ENCODE data around the gene CLGN.
"Not testable (repeated sequence)": the region's sequence is repeated elsewhere in the genome, so short reads cannot be mapped to it uniquely, and the experiment has no call there.

Gene CLGN

DNA sequence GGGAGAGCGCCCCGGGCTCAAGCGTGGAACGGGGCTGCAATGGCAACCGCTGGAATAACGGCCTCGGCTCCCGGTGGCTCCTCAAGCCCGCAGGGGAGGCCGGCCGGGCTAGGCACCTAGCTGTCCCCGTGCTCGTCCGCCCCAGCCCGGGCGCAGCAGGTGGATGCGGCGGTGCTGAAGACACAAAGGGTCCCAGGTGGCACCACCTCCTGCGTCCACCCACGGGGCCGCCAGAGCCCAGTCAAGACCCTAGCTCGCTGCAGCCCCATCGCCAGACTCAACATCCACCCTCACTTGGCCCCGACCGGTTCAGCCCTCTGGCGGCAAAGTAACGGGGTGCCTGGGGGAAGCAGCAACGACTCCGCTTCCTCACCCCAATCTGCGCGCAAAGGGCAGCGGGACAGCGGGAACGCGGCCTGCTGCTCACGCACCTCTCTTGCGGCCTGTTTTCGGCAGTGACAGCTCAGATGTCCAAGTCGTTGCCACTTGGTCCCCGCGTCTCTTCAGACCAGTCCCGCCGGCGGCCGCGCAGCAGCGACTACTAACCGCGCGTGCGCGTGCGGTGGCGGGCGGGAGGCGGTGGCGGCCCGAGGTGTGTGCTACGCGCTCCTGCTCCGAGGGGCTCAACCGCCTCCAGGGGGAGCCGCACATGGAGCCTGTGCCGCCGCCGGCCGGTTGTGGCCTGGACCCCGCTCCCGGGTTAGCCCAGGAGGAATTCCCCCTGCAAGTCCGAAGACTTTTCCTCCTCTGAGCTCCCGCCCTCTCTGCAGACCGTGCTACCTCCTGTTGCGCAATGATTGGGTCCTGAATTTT, at the start of gene CLGN:
TSS of gene CLGN (minus strand) at position 543 of the 813 bp plus-strand sequence. CDS start 14,570 bp downstream, outside the sequence.
- peak; percentile 61 for DNase-seq (ENCODE audit: low read depth, low spot score)
- Histone ChIP-seq H3K4me1 (ENCODE audit: control insufficient read depth, insufficient read depth, low read length) (no peaks in the 10 kb centered on the region), H3K27me3 (ENCODE audit: control insufficient read depth, insufficient read depth, low read length) (no peaks in the 10 kb centered on the region), H3K27ac (ENCODE audit: low read length) (no peak within 1 kb of the TSS), H3K9me3 (ENCODE audit: control insufficient read depth, insufficient read depth, low read length) (no peaks in the 10 kb centered on the region), H3K36me3 (ENCODE audit: control insufficient read depth, insufficient read depth, low read length) (no peaks in the 10 kb centered on the region), H3K4me3 (ENCODE audit: low read length) (peak within 1 kb of the TSS; percentile 55)
- no CpG with 5 or more reads among the region's 73 CpGs for WGBS (ENCODE audit: insufficient coverage, insufficient read length)

- DNase-seq (ENCODE audit: low read depth, low spot score), result no peak
- no peak overlapping the region for H3K4me3 ChIP-seq (ENCODE audit: low read length)
- WGBS (ENCODE audit: insufficient coverage, insufficient read length), result no CpG with 5 or more reads among the region's 2 CpGs
- no peaks in the 10 kb centered on the region for H3K9me3 ChIP-seq (ENCODE audit: control insufficient read depth, insufficient read depth, low read length)
- H3K4me1 ChIP-seq (ENCODE audit: control insufficient read depth, insufficient read depth, low read length), result no peaks in the 10 kb centered on the region; the same call in 1 of the 2 replicates
- H3K27me3 ChIP-seq (ENCODE audit: control insufficient read depth, insufficient read depth, low read length), result no peaks in the 10 kb centered on the region
- no peaks in the 10 kb centered on the region for H3K36me3 ChIP-seq (ENCODE audit: control insufficient read depth, insufficient read depth, low read length)
- H3K27ac ChIP-seq (ENCODE audit: low read length), result no peak overlapping the region
These were observed 44.7 kb upstream of the CLGN start for GRCh38 chr4:140472156-140472555.

GRCh38 chr4:140469791-140470733, 42.6 kb upstream of the CLGN start:
- Histone ChIP-seq H3K4me1 (ENCODE audit: control insufficient read depth, insufficient read depth, low read length) (no peaks in the 10 kb centered on the region; the same call in 1 of the 2 replicates), H3K4me3 (ENCODE audit: low read length) (no peak overlapping the region), H3K27ac (ENCODE audit: low read length) (no peak overlapping the region), H3K27me3 (ENCODE audit: control insufficient read depth, insufficient read depth, low read length) (no peaks in the 10 kb centered on the region), H3K36me3 (ENCODE audit: control insufficient read depth, insufficient read depth, low read length) (no peaks in the 10 kb centered on the region), H3K9me3 (ENCODE audit: control insufficient read depth, insufficient read depth, low read length) (no peaks in the 10 kb centered on the region)
- no peak for DNase-seq (ENCODE audit: low read depth, low spot score)
- WGBS (ENCODE audit: insufficient coverage, insufficient read length), result no CpG with 5 or more reads among the region's 27 CpGs

DNA sequence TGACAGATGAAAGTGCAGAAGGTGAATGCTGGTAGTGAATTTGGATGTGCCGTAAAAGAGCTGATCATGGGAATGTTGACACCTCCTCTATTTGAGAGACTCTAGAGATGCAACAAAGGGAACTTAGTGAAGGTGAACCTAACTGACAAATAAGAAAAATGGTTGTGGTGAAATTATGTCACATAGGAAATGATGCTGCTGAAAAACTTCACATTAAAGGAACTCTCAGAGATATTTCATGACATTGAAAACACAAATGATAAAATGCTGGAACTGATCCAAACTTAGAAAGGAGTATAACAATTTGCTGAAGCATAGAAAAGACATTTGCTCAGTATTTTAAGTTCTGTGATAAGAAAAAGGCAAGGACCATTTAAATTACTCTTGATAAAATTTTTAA, 38.7 kb upstream of the CLGN start:
- Histone ChIP-seq H3K4me1 (ENCODE audit: control insufficient read depth, insufficient read depth, low read length) (no peaks in the 10 kb centered on the region; the same call in 1 of the 2 replicates), H3K9me3 (ENCODE audit: control insufficient read depth, insufficient read depth, low read length) (no peaks in the 10 kb centered on the region), H3K27me3 (ENCODE audit: control insufficient read depth, insufficient read depth, low read length) (no peaks in the 10 kb centered on the region), H3K36me3 (ENCODE audit: control insufficient read depth, insufficient read depth, low read length) (no peaks in the 10 kb centered on the region), H3K27ac (ENCODE audit: low read length) (no peak overlapping the region), H3K4me3 (ENCODE audit: low read length) (no peak overlapping the region)
- no peak for DNase-seq (ENCODE audit: low read depth, low spot score)
- WGBS (ENCODE audit: insufficient coverage, insufficient read length), result no CpG with 5 or more reads among the region's 1 CpG

- no peak for DNase-seq (ENCODE audit: low read depth, low spot score)
- no peaks in the 10 kb centered on the region for H3K4me1 ChIP-seq (ENCODE audit: control insufficient read depth, insufficient read depth, low read length)
- WGBS (ENCODE audit: insufficient coverage, insufficient read length), result no CpG with 5 or more reads among the region's 1 CpG
- H3K27ac ChIP-seq (ENCODE audit: low read length), result no peak overlapping the region
- no peak overlapping the region for H3K4me3 ChIP-seq (ENCODE audit: low read length)
- H3K36me3 ChIP-seq (ENCODE audit: control insufficient read depth, insufficient read depth, low read length), result no peaks in the 10 kb centered on the region
- H3K9me3 ChIP-seq (ENCODE audit: control insufficient read depth, insufficient read depth, low read length), result no peaks in the 10 kb centered on the region
- no peaks in the 10 kb centered on the region for H3K27me3 ChIP-seq (ENCODE audit: control insufficient read depth, insufficient read depth, low read length)
These were observed 36.2 kb upstream of the CLGN start for GRCh38 chr4:140463614-140464013.

- no peaks in the 10 kb centered on the region for H3K4me1 ChIP-seq (ENCODE audit: control insufficient read depth, insufficient read depth, low read length)
- DNase-seq (ENCODE audit: low read depth, low spot score), result no peak
- no CpG with 5 or more reads among the region's 3 CpGs for WGBS (ENCODE audit: insufficient coverage, insufficient read length)
- no peaks in the 10 kb centered on the region for H3K36me3 ChIP-seq (ENCODE audit: control insufficient read depth, insufficient read depth, low read length)
- no peaks in the 10 kb centered on the region for H3K27me3 ChIP-seq (ENCODE audit: control insufficient read depth, insufficient read depth, low read length)
- no peak overlapping the region for H3K27ac ChIP-seq (ENCODE audit: low read length)
- no peak overlapping the region for H3K4me3 ChIP-seq (ENCODE audit: low read length)
- H3K9me3 ChIP-seq (ENCODE audit: control insufficient read depth, insufficient read depth, low read length), result no peaks in the 10 kb centered on the region
These were observed 35.7 kb upstream of the CLGN start for GRCh38 chr4:140463182-140463581.

GRCh38 chr4:140450352-140450751, 22.9 kb upstream of the CLGN start:
- no peaks in the 10 kb centered on the region for H3K4me1 ChIP-seq (ENCODE audit: control insufficient read depth, insufficient read depth, low read length)
- no peaks in the 10 kb centered on the region for H3K9me3 ChIP-seq (ENCODE audit: control insufficient read depth, insufficient read depth, low read length)

GRCh38 chr4:140448830-140449229, 21.4 kb upstream of the CLGN start:
- Histone ChIP-seq H3K36me3 (ENCODE audit: control insufficient read depth, insufficient read depth, low read length) (no peaks in the 10 kb centered on the region), H3K27ac (ENCODE audit: low read length) (no peak overlapping the region), H3K27me3 (ENCODE audit: control insufficient read depth, insufficient read depth, low read length) (no peaks in the 10 kb centered on the region), H3K4me1 (ENCODE audit: control insufficient read depth, insufficient read depth, low read length) (no peaks in the 10 kb centered on the region), H3K4me3 (ENCODE audit: low read length) (no peak overlapping the region), H3K9me3 (ENCODE audit: control insufficient read depth, insufficient read depth, low read length) (no peaks in the 10 kb centered on the region)
- DNase-seq (ENCODE audit: low read depth, low spot score), result no peak
- no CpG with 5 or more reads among the region's 2 CpGs for WGBS (ENCODE audit: insufficient coverage, insufficient read length)

More at GRCh38 chr4:140450352-140450751, 22.9 kb upstream of the CLGN start:
- no CpG with 5 or more reads among the region's 3 CpGs for WGBS (ENCODE audit: insufficient coverage, insufficient read length)
- H3K27me3 ChIP-seq (ENCODE audit: control insufficient read depth, insufficient read depth, low read length), result no peaks in the 10 kb centered on the region
- H3K4me3 ChIP-seq (ENCODE audit: low read length), result no peak overlapping the region
- DNase-seq (ENCODE audit: low read depth, low spot score), result no peak
- H3K27ac ChIP-seq (ENCODE audit: low read length), result no peak overlapping the region
- no peaks in the 10 kb centered on the region for H3K36me3 ChIP-seq (ENCODE audit: control insufficient read depth, insufficient read depth, low read length)

GRCh38 chr4:140448162-140448561, 20.7 kb upstream of the CLGN start:
- no peak overlapping the region for H3K4me3 ChIP-seq (ENCODE audit: low read length)
- H3K27me3 ChIP-seq (ENCODE audit: control insufficient read depth, insufficient read depth, low read length), result no peaks in the 10 kb centered on the region
- no peak overlapping the region for H3K27ac ChIP-seq (ENCODE audit: low read length)
- no peaks in the 10 kb centered on the region for H3K9me3 ChIP-seq (ENCODE audit: control insufficient read depth, insufficient read depth, low read length)
- WGBS (ENCODE audit: insufficient coverage, insufficient read length), result no CpG with 5 or more reads among the region's 3 CpGs
- no peak for DNase-seq (ENCODE audit: low read depth, low spot score)
- no peaks in the 10 kb centered on the region for H3K4me1 ChIP-seq (ENCODE audit: control insufficient read depth, insufficient read depth, low read length)
- no peaks in the 10 kb centered on the region for H3K36me3 ChIP-seq (ENCODE audit: control insufficient read depth, insufficient read depth, low read length)

DNA sequence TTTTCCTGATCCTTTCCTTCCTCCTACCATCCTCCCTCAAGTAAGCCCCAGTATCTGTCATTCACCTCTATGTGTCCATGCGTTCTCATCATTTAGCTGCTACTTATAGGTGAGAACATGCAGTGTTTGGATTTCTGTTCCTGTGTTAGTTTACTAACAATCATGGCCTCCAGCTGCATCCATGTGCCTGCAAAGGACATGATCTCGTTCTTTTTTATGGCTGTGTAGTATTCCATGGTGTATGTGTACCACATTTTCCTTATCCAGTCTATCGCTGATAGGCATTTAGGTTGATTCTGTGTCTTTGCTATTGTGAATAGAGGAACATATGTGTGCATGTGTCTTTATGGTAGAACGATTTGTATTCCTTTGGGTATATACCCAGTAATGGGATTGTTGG, 16.9 kb upstream of the CLGN start:
- WGBS (ENCODE audit: insufficient coverage, insufficient read length), result no CpG with 5 or more reads among the region's 4 CpGs
- H3K4me1 ChIP-seq (ENCODE audit: control insufficient read depth, insufficient read depth, low read length); DNase-seq (ENCODE audit: low read depth, low spot score); H3K27ac ChIP-seq (ENCODE audit: low read length); H3K36me3 ChIP-seq (ENCODE audit: control insufficient read depth, insufficient read depth, low read length); H3K4me3 ChIP-seq (ENCODE audit: low read length); H3K27me3 ChIP-seq (ENCODE audit: control insufficient read depth, insufficient read depth, low read length); H3K9me3 ChIP-seq (ENCODE audit: control insufficient read depth, insufficient read depth, low read length): not testable (repeated sequence)

All from iPS DF 6.9 (cell line).